ENCODE data around the gene AOPEP.

The AOPEP gene

DNA sequence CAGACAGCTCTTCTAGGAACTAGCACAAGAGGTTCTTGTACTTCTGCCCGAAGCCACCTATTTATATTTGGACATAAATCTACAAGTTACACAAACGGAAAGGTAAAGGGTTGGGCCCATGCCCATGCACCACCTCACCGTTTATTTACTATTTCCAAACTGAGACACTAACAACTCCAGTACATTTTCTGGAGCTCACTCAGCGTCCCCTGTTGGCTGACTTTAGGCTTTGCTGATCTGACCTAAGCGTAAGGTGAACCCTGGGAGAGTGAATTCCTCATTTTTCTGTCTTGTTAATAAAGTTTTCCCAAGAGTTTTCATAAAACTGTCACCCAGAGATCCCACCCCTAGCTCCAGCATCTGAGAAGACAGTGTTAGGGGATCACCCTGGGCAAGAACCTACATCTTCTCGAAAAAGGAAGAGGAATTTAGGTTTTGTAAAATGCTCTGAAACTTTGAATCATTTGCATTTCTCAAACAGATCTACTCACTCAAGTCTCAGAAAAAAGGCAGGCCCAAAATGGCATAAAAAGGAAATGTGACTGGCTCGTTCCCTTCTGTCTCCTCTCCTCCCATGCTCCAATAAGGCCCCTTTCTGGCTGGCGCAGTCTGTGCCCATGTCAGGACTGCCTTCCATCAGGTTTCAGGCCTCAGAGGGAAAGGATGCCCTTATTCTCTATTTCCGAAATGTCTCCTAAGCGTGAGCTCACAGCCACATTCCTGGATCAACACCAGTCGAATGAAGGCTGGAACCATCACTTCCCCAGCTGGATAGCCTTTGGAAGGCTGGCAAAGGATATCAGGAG lies 389.7 kb downstream of the AOPEP start:
- no peak for DNase-seq (ENCODE audit: low spot score)

DNA sequence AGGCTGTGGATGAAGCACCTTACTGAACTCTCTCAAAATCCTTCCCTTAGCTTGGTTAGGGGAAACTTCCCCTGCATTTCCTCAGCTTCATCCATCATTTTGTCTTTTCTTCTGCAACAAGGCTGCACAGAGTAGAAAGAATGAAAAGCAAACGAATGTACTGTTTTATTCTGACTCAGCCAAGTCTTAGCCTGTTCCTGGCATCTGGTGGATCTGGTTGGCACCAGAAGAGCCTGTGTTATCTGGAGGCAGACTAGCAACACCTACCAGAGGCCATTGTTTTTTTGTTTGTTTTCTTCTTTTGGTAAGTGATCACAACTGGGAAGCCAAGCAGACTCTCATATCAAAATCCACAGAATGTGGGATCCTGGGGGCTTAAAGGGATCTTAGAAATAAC lies 390.3 kb downstream of the AOPEP start:
- no peak for DNase-seq (ENCODE audit: low spot score)

DNA sequence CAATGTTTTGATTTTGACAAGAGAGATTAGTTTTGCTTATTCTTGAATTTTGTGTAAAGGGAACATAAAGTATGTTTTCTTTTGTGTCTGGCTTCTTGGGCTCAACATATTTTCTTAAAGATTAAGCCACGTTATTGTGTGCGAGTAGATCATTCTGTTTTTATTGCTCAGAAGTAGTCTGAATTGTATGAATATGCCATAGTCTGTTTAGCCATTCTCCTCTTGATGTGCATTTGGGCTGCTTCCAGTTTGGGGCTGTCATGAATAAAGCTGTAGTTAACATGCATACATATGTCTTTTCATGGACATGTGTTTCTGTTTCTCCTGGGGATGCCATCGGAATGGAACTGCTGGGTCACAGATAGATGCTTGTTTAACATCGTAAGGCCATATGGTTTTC lies 392.1 kb downstream of the AOPEP start:
- no peak for DNase-seq (ENCODE audit: low spot score)

DNA sequence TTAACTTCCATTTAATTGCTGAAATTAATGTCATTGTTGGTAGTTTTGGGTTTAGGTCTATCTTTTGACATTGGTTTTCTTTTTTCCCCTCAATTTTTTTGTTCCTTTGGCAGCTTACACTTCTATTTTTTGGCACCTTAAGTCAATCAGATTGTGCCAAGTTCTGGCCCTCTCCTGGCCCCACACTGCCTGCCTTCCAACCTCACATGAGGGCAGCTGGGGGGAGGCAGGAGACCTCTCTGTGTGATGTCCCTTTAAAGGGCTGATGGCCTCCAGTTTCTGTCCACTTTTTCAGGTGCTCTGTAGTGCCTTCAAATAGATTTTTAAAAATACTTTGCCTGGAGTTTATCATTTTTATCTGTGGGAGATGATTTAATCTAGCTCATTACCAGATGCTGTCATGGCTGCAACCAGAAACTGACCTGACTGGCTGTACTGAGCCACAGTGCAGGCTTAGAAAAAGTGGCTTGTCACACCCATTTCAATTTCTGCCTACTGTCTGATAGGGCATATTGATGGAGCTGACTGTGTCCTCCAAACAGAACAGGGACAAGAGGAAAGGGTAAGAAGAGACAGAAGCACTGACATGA lies 394.4 kb downstream of the AOPEP start:
- no peak for DNase-seq (ENCODE audit: low spot score)

DNA sequence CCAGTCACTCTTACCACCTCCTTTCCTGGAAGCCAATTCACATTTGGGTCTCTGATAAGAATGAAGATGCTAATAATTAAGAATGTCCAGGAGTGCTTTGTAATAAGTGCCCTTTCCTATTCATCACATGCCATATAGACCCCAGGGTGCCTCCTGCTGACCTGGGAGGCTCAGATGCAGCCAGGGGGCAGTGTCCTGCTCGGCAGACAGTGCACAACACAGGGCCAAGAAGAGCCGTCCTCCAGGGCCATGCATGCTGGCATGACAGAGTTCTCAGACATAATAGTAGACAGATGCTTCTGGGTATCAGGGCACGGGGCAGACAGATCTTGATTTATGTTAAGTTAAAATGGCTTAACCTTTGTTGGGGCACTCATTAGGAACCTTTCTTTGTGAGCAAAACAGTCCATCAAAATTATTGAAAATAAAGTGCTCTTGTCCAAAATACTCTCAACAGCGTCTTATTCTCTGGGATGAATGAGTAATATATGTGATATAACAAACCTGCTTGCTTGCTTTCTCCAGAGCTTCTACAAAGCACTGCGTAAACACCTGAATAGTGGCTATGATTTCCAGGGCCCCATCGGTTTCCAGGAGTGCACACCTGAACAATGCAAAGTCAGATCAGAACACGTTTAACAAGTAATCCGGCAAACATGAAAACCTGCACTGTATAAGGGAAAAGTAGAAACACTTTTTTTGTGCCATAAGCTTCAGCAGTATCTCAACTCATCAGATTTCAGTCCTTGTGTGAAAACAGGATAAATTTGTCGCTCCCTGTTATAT lies 398.3 kb downstream of the AOPEP start:
- DNase-seq (ENCODE audit: low spot score), result no peak

DNA sequence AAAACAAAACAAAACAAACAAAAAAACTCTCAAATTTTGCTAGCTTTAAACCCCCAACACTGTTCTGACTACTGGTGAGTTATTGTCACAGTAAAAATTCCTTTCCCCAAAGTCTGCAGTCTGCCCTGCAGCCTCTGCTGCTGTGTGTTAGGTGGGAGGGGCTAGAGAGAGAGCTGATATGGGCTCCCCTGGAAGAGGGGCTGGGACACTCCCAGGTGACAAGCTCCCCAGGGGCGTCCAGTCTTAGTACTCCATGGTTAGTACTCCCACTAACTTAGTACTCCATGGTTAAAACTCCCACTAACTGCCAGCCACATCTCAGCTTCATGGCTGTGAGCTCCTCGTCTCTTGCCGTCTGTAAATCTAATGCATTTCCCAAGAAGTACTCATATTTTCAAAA lies 399.2 kb downstream of the AOPEP start:
- DNase-seq (ENCODE audit: low spot score), result no peak

DNA sequence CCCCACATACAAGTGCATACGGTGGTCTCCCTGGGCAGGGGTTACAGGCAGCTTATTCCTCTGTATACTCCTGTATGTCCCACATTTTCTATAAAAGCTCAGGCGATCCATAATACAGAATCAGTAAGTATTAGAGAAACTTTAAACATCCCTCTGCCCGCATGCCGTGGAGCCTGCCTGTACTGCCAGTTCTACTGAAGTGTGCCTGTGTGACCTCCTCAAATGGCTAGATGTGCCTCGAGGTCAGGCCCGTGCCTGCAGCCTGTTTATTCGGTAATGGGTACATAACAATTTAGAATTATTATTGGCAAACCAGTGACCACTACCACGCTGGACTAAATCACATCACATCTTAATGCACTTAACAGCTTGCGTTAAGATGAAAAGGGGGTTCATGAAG lies 400.2 kb downstream of the AOPEP start:
- DNase-seq (ENCODE audit: low spot score), result no peak

DNA sequence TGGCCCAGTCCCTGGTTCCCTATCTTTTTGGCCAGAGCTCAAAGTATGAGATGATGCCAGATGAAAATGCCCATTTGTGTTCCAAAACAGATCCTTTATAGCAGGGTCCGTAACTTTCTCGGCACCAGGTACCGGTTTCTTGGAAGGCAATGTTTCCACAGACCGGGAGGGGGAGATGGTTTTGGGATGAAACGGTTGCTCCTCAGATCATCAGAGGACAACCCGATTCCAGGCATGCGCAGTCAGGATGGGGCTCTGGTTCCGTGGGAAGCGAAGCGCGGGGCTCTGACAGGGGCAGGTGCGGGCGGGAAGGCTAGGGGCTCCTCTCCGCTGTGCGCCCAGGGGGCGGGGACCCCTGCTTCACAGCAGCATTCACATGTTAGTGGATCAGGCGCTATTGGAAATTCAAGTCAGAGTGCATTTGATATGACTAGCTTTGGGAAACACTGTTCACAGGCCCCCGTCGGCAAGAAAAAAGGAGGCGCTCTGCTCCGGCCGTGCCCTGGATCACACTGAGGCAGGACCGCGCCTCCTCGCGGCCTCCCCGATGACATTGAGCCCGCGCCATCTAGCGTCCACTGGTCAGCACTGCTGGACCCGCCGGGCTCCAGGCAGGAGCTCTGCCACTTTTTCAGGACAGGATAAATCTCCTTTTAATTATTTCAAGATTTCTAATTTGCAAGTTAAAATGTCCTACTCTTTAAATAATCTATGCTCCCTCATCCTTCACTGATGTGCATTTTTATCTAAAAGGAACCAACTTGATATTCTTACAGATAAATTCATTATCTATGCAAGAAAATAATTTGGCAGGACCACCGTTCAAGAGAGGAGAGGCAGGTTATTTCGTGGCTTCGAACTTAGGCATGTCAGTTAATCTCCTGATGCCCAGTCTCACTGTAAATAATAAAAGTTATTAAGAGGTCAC lies 401.0 kb downstream of the AOPEP start:
- peak; percentile 41 for DNase-seq (ENCODE audit: low spot score)

DNA sequence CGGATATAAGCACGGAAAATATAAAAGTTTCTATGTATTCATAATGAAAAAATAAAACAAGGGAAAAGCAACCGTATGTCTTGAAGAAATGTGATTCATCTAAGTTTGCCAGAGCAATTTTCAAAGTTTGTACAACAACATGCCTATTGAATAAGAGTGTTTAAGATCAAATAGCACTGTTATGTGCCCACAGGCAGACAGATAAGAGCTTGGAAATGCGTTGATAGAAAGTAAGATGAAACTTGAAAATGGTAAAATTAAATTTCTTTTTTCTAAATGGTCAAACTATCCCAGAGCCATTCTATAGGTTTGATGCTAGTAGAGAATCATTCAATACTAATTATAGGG lies 401.7 kb downstream of the AOPEP start:
- no peak for DNase-seq (ENCODE audit: low spot score)

DNA sequence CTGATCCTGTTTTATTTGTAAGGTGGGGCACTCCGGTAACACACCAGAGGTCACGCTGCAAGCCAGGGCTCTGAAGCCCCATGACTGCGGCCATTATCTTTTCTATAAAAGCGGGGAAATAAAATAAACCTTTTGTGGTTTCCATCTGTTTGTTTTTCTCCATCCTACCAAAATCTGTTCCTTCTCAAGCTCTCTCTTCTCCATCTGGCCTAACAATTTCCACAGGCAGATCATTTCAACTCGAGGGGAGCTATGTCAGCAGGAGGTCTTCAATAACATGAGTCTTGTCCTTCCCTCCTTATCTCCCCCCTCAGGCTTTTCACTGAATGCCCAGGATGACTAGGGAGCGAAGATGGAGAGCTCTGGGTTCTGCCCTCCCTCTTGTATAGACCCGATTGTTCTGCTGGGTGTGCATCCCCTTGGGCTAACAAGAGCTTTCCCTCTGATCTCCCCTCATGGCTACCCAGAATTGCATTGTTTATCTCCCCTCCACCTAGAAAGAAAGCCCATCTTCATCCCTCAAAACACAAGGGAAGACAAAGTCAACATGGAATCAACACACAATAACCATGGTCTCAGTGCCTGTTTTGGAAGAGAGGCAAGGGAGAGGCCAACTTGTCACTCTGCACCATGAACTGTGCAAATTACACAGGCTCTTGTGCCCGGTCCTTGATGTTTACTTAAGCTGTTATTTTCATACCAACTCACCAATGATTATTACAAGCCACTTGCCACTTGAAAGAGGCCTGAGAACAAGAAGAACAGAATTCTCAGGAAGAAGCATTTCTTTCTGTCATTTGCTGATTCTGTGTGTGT lies 403.2 kb downstream of the AOPEP start:
- no peak for DNase-seq (ENCODE audit: low spot score)

DNA sequence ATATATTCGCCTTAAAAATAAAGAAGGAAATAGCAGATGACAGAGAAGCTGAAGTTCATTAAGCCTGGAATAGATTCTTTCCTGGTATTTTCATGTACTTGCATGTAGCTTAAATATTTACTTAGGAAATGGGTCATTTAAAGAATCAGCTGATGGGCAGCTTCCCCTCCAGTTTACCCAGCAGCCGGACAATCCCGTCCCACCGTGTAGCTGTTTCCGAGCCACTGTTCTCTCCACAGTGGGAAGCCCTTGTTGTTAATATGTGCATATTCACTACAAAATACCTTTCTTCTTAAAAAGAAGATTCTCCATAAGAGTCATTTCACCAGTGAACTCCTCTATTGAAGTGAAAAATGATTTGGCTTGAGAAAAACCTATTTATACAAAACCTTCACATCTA lies 404.0 kb downstream of the AOPEP start:
- DNase-seq (ENCODE audit: low spot score), result no peak

DNA sequence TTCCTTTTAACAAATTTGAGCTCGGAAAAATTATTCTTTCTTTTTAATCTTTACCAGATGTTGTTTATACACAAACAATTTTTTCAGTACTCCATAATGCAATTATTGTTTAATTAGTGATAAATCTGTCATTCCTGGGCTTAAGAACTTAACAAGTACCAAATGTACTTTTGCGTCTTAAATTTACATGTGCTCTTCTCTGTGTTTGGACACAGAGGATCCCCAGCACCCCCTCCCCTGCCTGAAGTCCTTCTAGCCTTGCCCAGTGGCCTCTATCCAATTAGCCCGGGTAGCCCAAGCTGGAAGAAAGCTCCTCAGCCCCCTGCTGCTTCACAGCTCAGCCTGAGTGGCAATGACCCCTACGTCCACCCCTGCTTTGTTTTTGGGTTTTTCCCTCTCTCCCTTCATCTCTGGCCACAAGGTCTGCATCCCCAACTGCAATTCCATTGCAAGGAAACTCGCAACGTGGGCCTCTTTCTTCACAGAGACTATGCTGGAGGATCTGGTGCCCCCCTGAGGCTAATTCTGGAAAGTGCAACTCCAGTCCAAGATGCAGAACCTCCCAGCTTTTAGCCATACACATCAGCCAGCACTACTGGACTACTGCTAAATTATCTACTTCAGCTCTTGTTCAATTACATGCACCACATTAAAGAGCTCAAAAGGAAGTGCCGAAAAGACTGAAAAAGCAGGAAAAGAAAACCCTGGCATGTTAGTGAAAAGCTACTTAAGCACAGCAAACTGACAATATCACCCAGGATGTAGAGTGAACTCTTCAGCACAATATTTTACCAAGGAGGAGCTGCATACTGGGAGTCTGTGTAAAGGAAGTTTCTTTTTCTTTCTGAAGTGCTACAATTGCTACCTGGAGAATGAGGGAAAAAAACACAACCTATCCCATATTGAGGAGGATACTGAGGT lies 404.8 kb downstream of the AOPEP start:
- DNase-seq (ENCODE audit: low spot score), result peak; percentile 12

DNA sequence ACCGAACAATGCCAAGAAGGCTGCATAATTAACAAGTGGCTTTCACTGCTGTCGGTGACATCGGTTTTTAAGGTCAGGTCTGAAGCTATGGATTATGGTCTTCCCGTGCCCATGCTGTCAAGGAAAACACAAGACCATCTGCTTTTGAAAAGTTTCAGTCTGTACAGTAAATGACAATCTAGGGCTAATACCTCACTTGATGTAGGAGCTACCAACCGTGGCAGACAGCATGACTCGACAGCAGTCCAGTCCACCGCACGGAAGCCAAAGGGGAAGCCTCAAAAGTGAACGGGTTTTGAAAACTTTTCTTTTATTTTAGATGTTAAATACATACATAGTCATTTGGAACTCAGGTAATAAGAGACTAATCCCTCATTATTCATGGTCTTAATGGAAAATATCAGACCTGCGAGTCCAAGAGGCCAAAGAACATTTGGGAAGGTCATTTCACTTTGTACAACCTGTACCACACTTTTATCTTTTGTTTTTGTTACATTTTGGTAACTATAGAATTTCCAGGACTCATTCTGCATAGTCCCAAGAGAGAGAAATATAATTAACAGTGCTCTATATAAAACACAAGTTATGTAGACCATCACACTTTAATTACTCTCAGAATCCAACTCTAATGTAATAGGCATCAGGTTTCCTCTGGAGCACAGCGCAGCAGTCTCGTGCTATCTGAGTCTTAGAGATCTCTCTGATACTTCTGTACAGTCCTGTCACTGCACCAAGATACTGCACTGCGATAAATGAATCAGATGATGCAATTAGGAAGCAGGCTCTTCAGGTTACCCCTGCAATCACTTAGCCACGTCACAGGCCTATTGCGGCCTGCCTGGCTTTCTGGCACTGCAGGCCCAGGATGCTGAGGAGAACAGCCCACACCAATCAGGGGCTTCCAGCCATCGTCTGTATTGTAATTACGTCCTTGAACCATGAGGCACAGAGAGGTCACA lies 406.1 kb downstream of the AOPEP start:
- no peak for DNase-seq (ENCODE audit: low spot score)

DNA sequence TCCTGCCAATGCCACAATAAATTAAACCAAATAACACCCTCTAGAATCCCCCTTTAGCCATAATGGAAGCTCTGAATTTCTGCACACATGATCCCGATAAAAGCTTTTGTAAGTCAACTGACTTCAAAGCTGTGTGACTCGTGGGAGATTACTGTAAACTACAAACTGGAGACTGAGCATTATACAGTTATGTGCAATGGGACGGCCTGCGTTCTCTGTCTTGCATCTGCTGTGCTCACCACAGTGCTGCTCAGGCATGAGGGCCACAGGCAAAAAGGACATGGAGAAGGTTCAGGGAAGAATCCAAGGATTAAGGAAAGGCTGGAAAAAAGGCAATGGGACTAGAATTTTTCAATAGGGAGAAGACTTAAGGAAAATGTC lies 406.8 kb downstream of the AOPEP start:
- DNase-seq (ENCODE audit: low spot score), result no peak

DNA sequence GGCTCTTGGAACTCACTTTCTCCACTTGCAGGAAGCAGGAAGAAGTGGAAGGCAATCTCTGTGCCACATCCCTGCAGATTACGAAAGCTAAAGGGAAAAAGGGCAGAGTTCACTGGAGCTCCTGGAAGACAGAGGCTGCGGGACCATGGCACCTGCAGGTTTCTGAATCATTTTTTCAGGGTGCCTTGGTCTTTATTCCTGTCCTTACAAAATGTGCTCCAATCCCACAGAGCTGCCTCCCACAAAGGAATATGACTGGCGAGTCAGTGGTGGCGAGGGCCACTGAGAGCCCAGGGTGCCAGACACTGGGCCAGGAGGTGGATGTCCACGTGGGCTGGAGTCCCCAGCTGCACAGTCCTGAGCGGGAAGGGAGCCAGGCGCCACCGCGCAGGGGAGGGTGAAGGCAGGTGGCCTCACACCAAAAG lies 408.0 kb downstream of the AOPEP start:
- no peak for DNase-seq (ENCODE audit: low spot score)

DNA sequence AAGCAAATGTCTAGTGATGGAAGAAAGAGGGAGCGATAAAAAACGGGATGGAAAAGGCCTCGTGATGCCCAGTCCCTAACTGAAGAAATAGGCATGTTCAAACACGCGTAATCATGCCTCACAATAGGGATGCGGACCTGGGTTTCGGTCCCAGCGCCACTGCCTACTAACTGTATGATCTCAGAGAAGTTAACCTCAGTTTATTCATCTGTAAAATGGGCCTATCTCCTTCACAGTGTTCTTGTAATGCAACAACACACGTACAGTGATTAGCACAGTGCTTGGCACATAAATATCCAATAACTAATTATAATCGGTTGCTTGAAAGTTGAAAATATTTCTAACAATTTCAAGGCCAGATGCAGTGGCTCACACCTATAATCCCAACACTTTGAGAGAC lies 409.3 kb downstream of the AOPEP start:
- DNase-seq (ENCODE audit: low spot score), result no peak
